Activated naive CD4-positive, alpha-beta T cell (primary cell): Measurements from ENCODE around the gene GOLGA8T.
"Not testable (repeated sequence)": the region's sequence is repeated elsewhere in the genome, so short reads cannot be mapped to it uniquely, and the experiment has no call there.

ENCODE experiments used
- DNase-seq, 4 experiments: peaks; one replicate each; lab custom pipeline; 2025; lab: John Stamatoyannopoulos, UW

GOLGA8T gene, protein sequence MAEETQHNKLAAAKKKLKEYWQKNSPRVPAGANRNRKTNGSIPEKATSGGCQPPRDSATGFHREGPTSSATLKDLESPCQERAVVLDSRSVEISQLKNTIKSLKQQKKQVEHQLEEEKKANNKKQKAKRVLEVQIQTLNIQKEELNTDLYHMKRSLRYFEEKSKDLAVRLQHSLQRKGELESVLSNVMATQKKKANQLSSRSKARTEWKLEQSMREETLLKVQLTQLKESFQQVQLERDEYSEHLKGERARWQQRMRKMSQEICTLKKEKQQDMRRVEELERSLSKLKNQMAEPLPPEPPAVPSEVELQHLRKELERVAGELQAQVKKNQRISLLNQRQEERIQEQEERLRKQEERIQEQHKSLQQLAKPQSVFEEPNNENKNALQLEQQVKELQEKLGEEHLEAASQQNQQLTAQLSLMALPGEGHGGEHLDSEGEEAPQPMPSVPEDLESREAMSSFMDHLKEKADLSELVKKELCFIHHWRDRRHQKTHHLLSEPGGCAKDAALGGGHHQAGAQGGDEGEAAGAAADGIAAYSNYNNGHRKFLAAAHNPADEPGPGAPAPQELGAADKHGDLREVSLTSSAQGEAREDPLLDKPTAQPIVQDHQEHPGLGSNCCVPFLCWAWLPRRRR

DNA sequence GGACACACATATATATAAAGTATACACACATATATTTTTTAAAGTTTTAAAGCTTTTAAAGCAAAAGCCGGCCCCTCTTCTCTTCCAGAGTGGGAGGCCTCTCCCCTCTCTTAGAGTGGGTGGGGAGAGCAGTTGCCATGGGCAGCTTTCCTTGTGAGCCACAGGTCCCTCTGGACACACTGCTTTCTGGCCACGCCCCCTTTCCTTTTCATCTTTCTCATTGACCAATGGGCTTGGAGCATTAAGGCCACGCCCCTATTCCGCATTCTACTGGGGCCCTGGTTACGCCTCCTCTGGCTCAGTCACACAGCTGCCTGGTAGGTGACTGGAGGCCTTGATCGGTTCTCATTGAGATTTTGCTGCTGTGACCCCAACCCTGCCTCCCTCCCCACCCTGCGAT lies at the start of gene GOLGA8T:
Gene GOLGA8T, plus strand, starts transcription at position 301 of the 400 bp plus-strand sequence. Its CDS starts 98 bp downstream, at position 399.
- not testable (repeated sequence) for DNase-seq

DNA sequence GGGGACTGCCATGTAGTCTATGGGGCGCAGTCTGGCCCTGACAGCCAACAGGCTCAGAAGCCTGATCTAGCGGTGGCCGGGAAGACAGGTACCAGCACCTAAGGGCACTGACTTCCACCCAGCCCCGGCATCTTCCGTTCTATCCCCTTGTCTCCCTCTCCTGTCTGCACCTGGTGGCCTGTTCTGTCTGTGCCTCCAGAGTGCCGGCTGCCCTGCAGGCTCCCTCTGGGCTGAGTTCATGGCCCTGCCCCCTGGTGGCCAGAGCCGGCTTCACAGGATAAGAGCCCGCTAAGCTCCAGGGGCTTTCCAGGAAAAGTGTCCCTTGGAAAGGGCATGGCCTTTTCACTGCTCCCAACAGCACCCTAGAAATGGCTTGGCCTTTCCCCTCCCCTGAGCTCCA lies 37.0 kb upstream of the GOLGA8T start:
- DNase-seq, result not testable (repeated sequence)

DNA sequence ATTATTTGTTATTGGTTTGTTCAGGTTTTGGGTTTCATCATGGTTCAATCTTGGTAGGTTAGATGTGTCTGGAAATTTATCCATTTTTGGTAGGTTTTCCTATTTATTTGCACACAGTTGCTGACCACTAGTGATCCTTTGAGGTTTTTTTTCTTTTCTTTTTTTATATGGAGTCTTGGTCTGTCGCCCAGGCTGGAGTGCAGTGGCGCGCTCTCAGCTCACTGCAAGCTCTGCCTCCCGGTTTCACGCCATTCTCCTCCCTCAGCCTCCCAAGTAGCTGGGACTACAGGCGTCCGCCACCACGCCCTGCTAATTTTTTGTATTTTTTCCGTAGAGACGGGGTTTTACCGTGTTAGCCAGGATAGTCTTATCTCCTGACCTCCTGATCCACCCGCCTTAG lies 32.0 kb upstream of the GOLGA8T start:
- DNase-seq, result not testable (repeated sequence)

DNA sequence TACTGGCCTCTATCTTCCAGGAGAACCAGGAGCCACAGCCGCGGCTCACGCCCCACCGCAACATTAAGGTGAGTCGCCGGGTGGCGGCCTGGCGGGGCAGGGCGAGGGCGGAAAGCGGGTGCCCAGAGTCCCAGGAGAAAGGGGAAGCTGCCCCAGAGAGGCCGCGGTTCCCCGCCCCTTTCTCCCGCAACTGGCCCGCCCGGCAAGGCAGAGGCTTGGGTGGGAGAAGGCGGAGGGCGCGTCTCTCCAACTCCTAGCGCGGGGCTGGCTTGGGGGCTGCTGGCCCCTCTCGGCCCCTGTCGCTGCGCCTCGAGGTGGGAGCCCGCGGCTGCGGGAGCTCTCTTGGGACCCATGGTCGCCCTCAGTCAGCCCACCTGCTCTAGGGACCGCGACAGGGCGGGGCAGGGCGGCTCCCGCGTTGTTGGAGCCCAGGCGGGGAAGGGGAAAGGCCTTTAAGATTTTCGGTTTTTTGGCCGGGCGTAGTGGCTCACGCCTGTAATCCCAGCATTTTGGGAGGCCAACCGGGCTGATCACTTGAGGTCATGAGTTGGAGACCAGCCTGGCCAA lies 30.8 kb upstream of the GOLGA8T start:
- DNase-seq, result not testable (repeated sequence)

DNA sequence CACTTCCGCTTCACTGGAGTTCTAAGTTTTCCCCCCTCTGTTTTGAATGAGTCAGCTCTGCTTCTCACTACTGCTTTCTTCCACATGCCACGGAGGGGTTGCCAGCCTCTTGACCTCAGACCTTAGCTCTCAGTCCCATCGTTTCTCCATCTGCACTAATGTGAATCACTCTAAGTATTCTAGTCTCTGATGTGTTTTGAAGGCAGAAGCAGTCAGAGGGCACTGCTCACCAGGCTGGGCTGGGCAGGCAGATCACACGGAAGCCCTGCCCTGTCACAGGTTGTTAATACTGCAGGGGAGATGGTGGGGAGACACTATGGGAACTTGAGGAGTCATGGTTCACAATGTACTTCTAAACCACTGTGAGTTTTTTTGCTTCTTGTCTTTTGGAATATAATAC lies 24.3 kb upstream of the GOLGA8T start:
- not testable (repeated sequence) for DNase-seq

DNA sequence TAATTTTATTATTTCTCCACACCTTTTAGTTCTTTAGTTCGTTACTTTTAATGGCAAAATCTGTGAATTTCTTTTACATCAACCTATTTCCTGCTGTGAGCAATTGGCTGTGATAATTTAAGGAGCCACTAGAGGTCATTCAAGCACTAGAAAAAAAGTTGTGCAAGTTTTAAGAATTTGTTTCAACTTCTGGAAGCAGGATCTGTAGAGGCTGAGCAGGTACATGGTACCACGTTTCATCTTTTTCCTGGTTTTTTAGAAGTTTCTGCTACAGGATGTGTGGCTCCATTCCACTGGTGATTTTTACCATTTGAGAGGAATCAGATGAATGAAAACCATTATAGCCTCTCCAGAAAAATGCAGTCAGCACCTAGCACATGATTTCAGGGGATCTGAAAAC lies 4.8 kb upstream of the GOLGA8T start:
- DNase-seq, result not testable (repeated sequence)

DNA sequence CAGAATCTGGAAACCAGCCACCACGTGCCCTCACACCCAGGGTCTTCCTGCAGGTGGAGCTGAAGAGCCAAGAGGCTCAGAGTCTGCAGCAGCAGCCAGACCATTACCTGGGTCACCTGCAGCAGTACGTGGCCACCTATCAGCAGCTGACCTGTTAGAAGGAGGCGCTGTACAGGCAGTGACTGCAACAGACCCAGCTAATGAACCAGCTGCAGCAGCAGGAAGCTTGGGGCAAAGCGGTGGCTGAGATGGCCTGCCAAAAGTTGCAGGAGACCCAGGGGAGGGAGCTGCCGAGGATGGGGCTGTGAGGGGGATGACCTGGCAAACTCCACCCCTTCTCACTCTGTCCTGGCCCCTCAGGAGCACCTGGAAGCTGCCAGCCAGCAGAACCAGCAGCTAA lies 8.4 kb downstream of the GOLGA8T start:
- DNase-seq, result not testable (repeated sequence)

DNA sequence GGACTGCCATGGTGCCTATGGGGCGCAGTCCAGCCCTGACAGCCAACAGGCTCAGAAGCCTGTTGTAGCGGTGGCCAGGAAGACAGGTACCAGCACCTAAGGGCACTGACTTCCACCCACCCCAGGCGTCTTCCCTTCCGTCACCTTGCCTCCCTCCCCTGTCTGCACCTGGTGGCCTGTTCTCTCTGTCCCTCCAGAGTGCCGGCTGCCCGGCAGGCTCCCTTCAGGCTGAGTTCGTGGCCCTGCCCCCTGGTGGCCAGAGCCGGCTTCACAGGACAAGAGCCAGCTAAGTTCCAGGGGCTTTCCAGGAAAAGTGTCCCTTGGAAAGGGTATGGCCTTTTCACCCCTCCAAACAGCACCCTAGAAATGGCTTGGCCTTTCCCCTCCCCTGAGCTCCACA lies 15.0 kb downstream of the GOLGA8T start:
- not testable (repeated sequence) for DNase-seq

DNA sequence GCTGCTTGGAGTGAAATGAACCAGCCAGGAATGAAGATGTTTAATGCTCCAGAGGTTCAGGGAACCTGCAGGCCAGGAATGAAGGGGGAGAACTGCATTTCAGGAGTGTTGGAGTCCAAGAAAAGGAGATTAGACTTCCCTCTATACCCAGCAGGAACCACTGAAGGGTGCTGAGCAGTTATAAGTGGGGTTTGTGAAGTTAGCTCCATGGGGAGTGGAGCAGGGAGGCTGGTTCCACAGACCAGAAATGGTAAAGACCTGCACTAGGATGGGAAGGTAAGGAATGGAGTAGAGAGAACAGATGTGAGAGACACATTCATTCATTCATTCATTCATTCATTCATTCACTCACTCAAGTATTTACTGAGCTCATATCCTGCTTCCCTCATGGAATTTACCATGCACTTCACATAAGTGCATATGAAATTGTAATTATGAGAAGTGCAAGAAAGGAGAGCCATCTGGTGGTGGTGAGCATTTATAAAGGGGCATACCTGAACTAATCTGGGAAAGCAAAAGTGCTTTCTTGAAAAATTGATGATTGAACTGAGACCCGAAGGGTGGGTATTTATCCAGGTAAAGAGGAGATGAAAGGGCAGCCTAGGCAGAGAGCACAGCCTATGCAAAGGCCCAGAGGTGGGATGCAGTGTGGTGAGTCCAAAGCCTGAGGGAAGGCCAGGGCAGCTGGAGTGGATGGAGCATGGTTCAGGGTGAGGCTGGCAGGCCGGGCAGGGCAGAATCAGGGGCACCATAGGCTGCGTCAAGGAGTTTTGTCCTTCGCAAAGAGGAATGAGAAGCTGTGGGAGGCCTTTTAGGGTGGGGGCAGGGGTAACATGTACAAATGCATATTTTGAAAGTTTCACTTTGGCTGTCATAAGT lies 27.9 kb downstream of the GOLGA8T start:
- not testable (repeated sequence) for DNase-seq

DNA sequence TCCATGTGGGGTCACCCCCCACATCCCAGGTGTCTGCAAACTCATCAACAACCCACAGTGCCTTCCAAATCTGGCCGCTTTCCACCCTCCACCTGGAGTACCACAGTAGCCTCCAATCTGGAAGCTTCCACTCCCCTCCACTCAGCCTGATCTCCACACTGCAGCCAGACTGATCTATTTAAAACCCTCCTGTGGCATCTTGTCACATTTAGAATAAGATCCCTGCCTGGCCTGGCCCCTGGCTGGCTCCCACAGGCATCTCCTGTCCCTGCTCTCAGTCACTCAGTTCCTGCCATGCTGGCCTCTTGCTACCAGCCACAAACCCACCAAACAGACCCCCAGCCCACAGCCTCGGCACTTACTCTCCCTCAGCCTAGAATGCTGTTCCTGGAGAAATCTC lies 28.9 kb downstream of the GOLGA8T start:
- DNase-seq, result not testable (repeated sequence)

DNA sequence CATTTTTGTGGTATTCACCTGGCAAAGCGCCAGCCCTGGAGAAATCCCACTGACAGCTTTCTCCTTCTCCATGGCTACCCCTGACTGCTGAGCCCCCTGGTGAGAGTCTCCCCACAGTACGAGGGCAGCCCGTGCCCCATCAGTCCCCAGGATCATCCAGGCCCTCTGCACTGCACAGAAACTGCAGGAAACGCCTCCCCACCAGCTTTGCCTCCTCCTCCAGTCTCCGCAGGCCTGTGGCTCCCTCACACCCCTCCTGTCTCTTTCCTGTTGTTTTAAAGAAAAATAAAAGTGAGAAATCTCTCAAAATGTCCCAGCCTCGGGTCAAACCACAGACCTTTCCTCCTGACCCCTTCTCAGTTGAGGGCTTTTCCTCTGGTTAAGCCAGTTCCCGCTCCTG lies 29.4 kb downstream of the GOLGA8T start:
- not testable (repeated sequence) for DNase-seq

DNA sequence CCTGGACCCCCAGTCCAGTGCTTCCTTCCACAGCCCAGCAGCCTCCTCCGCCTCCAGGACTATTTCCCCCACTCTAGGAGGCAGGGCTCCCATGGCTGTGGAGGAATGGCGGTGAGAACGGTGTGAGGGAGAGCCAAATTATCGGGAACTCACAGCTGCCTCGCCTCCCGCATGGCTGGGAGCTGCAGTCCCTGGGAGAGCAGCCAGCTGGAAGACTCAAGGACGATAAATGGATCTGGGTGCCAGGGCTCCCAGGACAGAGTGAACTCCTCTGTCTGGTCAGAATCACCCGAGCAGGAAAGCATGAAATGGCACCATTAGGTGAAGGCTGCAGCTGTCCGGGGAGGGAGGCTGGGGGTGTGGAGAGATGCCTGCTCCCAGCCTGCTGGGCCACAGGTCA lies 32.6 kb downstream of the GOLGA8T start:
- DNase-seq, result not testable (repeated sequence)

DNA sequence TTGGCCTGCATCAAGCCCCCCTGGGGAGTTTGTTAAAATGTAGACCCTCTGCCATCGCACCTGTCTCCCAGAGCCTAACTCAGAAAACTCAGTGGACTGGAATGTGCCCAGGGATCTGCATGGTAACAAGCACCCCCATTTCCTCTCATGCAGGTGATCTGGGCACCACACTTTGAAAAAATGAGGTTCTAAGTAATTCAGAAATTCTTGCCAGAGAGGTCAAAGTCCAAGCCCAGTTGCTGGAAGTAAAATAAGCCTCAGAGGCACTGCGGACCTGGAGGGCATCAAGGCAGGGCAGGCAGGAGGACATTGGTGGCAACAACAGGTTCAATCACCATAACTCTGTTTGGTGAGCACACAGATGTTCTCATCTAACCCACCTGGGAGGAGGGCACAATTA lies 33.0 kb downstream of the GOLGA8T start:
- DNase-seq, result not testable (repeated sequence)

DNA sequence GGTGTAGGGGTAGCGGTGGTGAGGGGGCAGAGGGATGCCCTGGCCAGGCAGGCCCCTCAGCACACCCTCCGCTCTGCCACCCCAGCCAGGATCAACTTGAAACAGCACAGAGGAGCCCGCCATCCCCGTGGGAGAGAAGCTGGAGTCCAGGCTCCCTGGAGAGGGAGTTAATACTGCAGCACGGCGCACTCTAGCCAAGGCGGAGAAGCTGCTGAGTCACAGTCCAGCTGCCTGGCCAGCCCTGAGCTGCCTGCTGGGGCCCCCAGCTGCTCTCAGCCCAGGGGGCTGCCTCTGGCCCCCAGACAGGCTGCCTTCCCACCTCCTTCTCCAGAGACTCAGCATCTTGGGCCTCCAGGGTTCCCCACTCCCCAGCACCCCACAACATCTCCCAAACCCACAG lies 36.6 kb downstream of the GOLGA8T start:
- not testable (repeated sequence) for DNase-seq

DNA sequence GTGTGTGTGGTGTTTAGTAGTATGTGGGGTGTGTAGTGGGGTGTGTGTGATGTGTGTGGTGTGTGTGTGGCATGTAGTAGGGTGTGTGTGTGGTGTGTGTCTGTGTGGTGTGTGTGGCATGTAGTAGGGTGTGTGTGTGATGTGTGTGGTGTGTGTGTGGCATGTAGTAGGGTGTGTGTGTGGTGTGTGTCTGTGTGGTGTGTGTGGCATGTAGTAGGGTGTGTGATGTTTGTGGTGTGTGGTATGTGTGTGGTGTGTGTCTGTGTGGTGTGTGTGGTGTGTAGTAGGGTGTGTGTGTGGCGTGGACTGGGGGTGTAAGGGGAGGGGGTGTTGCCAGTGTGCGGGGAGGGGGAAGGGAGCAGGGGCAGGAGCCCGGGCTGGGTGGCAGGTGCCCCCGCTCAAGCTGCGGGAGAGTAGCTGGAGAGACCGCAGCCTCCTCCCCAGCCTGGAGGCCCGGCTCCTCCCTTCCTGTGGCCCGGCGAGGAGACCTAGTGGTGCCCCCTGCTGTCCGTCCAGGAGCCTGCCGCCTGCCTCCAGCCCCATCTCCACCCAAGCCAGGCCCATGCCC lies 38.3 kb downstream of the GOLGA8T start:
- DNase-seq, result not testable (repeated sequence)

DNA sequence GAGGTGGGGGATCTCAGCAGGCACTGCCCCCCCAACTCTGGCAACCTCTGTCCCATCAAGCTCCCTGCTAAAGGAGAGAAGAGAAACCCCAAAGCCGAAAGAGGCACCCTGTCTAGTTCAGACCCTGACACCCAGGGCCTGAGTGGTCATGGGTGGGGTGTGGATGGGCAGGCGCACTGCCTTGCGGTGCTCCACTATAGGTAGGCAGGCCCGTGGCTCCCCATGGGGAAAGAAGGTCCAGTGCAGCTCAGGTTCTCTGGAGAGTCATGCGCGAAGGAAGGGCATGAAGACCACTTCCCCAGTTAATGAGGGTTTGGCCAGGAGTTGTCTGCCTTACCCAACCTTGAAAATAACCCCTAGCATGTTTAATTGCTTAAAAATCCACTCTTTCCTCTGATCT lies 40.4 kb downstream of the GOLGA8T start:
- not testable (repeated sequence) for DNase-seq

DNA sequence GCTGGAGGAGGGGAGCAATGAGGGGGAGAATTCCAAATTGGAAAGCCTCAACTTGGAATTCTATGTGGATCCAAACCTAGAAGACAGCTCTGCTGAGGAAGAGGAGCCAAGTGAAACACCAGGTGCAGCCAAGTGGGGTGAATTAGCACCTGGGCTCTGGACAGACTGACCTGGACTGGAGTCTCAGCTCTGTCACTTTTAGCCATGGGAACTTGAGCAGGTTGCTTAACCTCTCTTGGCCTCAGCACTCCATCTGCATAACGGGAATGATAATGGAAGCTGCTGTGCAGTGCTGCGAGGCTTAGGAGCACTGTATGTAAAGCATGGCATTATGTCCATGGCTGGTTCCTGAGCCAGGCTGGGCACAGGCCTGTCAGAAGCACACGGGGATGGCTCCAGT lies 41.8 kb downstream of the GOLGA8T start:
- not testable (repeated sequence) for DNase-seq

DNA sequence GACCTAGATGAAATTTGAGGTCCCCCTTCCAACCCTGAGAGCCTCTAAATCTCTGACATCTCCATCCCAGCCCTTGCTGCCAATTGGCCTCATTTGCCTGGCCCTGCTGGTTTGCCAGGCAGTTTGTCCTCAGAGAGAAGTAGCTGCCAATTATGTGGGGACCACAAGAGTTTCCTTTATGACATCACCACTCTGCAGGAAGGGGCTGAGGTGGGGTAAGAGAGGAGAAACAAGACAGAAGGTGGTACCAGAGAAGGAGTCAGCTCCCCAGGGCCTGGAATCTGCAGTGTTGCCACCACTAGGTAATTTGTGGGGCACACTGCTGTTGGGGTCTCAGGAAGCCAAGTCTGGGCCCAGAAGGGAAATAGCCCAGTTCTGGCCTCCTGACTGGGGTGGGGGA lies 45.0 kb downstream of the GOLGA8T start:
- not testable (repeated sequence) for DNase-seq

DNA sequence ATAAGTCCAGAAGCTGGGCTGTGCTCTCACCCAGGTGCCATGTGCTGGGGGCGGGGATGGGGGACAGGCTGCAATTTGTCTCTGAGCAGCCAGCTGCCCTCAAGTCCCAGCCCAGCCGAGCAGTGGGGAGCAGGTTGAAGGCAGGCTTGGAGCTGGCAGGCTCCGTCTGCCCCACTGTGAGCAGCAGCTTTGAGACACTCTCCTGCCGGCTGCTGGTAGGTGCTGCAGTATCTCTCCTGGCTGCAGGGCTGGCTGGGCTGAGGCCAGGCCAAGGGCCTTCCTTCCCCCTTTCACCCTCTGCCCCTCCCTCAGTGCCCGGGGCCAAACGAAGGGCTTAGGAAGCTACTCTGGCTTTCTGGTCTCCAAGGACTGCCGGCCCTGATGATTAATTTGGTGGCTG lies 50.6 kb downstream of the GOLGA8T start:
- DNase-seq, result not testable (repeated sequence)

DNA sequence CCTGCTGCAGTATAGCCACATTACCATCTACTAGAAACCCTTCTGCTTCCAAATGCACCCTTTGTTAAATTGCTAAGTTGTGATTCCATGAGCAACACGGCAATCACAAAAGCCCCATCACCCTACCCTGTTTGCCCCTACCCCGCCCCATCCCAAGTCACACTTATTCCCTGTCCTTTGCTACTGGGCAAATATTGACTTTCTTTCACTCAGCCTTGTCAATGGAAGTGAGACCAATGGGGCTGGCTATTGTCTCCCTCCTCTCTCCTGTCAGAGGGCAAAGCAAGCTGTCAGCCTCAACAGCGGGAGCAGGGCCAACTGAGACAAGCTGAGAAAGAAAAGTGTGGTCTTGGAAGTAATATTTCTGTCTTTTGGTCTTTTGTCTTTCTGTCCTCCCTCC lies 52.6 kb downstream of the GOLGA8T start:
- not testable (repeated sequence) for DNase-seq

DNA sequence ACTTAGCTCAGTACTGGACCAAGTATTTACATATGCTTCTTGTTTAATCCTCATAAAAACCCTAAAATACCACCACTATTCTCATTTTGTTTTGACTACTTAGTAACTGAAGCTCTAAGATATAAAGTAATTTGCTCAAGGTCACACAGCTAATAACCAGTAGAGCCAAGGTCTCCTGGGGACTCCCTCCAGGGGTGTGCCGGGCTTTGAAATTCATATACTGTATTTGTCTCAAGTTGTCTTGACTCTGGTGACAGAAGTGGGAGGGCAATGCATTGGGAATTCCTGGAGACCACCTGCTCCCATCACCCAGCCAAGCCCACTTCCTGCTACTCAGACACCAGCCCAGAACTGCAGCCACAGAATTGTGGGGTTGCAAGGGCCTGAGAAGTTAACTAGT lies 54.9 kb downstream of the GOLGA8T start:
- DNase-seq, result not testable (repeated sequence)

DNA sequence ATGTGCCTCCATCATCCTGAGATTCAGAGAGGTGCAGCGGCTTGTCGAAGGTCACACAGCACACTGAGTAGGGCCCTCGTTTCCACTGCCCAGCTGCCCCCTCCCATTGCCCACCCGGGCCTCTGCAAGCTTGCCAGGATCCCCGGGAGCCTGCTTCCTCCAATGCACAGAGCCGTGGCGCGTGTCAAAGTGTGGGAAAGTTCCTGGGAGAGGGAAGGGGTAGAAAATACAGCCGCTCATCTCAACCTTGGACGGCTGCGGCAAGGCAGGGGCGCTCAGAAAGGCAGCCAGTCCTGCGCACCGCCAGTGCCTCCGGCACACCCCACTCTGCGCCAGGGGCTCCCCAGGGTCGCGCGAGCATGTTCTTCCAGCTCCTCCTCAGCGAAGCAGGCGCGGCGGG lies 56.3 kb downstream of the GOLGA8T start:
- not testable (repeated sequence) for DNase-seq
